ENCODE measurements around the gene NKG7. TPM values are rescaled to one million over a fixed set of nuclear protein-coding genes. Genes with fewer than 3 reads are reported as not detected.

Gene NKG7
- total and polyA plus RNA-seq, 2 of the 13 experiments (the other 11 are each of a cell fraction or from before 2014, with no cell fraction given): 0.40 TPM; not detected in 1

- TF ChIP-seq BCLAF1 (IDR thresholded peaks at IDR 0.05): no peak
- peak; percentile 95; the same call in 1 of the 2 replicates for TF ChIP-seq ZBTB42 (CRISPR knock-in tag; IDR thresholded peaks at IDR 0.05)
- TF ChIP-seq DMTF1 (CRISPR knock-in tag; IDR thresholded peaks at IDR 0.05): peak; percentile 88
- TF ChIP-seq ZNF879 (CRISPR knock-in tag; IDR thresholded peaks at IDR 0.05): peak; percentile 92
- no peak for TF ChIP-seq PTBP1 (IDR thresholded peaks at IDR 0.05; ENCODE audit: low read depth, low read length, poor library complexity, severe bottlenecking)
- peak; percentile 91; the same call in 1 of the 2 replicates for TF ChIP-seq ATF5 (CRISPR knock-in tag; IDR thresholded peaks at IDR 0.05; ENCODE audit: low read depth)
- TF ChIP-seq THAP8 (CRISPR knock-in tag; IDR thresholded peaks at IDR 0.05; ENCODE audit: borderline replicate concordance): 0 out of 2 replicates have a peak, but pooled peaks have one; percentile 38
- peak; percentile 93 for TF ChIP-seq ZNF709 (CRISPR knock-in tag; IDR thresholded peaks at IDR 0.05)
- TF ChIP-seq AFF4 (CRISPR knock-in tag; IDR thresholded peaks at IDR 0.05): 0 out of 2 replicates have a peak, but pooled peaks have one; percentile 67
- no peak for TF ChIP-seq ZNF20 (CRISPR knock-in tag; IDR thresholded peaks at IDR 0.05)
- peak; percentile 100 for TF ChIP-seq TSC22D2 (CRISPR knock-in tag; IDR thresholded peaks at IDR 0.05; ENCODE audit: borderline replicate concordance)
- peak; percentile 92; the same call in 1 of the 2 replicates for TF ChIP-seq FOXK1 (CRISPR knock-in tag; IDR thresholded peaks at IDR 0.05; ENCODE audit: borderline replicate concordance, low read depth)
- peak; percentile 79; the same call in 1 of the 2 replicates for TF ChIP-seq ZBTB8A (CRISPR knock-in tag; IDR thresholded peaks at IDR 0.05; ENCODE audit: borderline replicate concordance, low read depth)
- peak; percentile 88 for TF ChIP-seq ZNF343 (CRISPR knock-in tag; IDR thresholded peaks at IDR 0.05)
- TF ChIP-seq MLXIP (CRISPR knock-in tag; IDR thresholded peaks at IDR 0.05; ENCODE audit: borderline replicate concordance): peak; percentile 95
Measured at GRCh38 chr19:51422053-51422448, 49.6 kb upstream of the NKG7 start (continued).

Measured in HepG2 (cell line).